Fibroblast of lung (primary cell): ENCODE measurements around the gene DVL1.

Experiments used
- CTCF ChIP-seq, 2 donors: IDR thresholded peaks in 1 of 2; conservative IDR thresholded peaks in 1 of 2; 1 replicate in 1 of 2; 2 replicates in 1 of 2; pipeline ENCODE4 v1.5.1; 2011 to 2012; ENCODE audit warnings: low read length in 2 of 2, control low read depth in 1 of 2, inconsistent platforms in 1 of 2, low read depth in 1 of 2, mild to moderate bottlenecking in 1 of 2
- EZH2 ChIP-seq: IDR thresholded peaks from 2 replicates; pipeline ENCODE4 v1.5.1; 2012; ENCODE audit warnings: low read length, control low read depth, mild to moderate bottlenecking; ENCODE audit errors: missing control alignments

GRCh38 chr1:1317420-1317819, 31.8 kb downstream of the DVL1 start:
- TF ChIP-seq CTCF (conservative IDR thresholded peaks at IDR 0.05 in 1 of 2, IDR thresholded peaks at IDR 0.05 in 1 of 2; ENCODE audit: low read depth in 1 of 2, low read length in 2 of 2) (no peak), EZH2 (no peak)
